GM19455 (cell line): ENCODE results near the gene TXNRD3.
"Not testable (repeated sequence)": the region's sequence is repeated elsewhere in the genome, so short reads cannot be mapped to it uniquely, and the experiment has no call there.

ENCODE experiments used
- ATAC-seq: cut with Tn5 transposase; IDR thresholded peaks from one replicate; pipeline ENCODE4 v1.9.1; 2021; ENCODE audit not compliant: unreplicated experiment

Gene TXNRD3

GRCh38 chr3:126604691-126605090 lies 50.2 kb downstream of the TXNRD3 start:
- no peak for ATAC-seq

- ATAC-seq: no peak
Observed at GRCh38 chr3:126599101-126599500, 55.8 kb downstream of the TXNRD3 start.

GRCh38 chr3:126595479-126595878 lies 59.4 kb downstream of the TXNRD3 start:
- not testable (repeated sequence) for ATAC-seq

GRCh38 chr3:126591515-126591914 lies 63.4 kb downstream of the TXNRD3 start:
- ATAC-seq: not testable (repeated sequence)

- no peak for ATAC-seq
Observed at GRCh38 chr3:126582311-126582710, 72.6 kb downstream of the TXNRD3 start.

GRCh38 chr3:126581569-126581968 lies 73.4 kb downstream of the TXNRD3 start:
- no peak for ATAC-seq

GRCh38 chr3:126580746-126581145 lies 74.2 kb downstream of the TXNRD3 start:
- no peak for ATAC-seq

- ATAC-seq: no peak
Observed at GRCh38 chr3:126578702-126579101, 76.2 kb downstream of the TXNRD3 start.

GRCh38 chr3:126577261-126577660 lies 77.7 kb downstream of the TXNRD3 start:
- ATAC-seq: no peak

- no peak for ATAC-seq
Observed at GRCh38 chr3:126573492-126574117, 81.3 kb downstream of the TXNRD3 start.

GRCh38 chr3:126571078-126571477 lies 83.8 kb downstream of the TXNRD3 start:
- ATAC-seq: no peak

GRCh38 chr3:126570103-126570541 lies 84.8 kb downstream of the TXNRD3 start:
- ATAC-seq: no peak

GRCh38 chr3:126569390-126569975 lies 85.4 kb downstream of the TXNRD3 start:
- no peak for ATAC-seq

GRCh38 chr3:126568776-126569342 lies 86.1 kb downstream of the TXNRD3 start:
- no peak for ATAC-seq

GRCh38 chr3:126567696-126568438 lies 87.1 kb downstream of the TXNRD3 start:
- ATAC-seq: no peak

- no peak for ATAC-seq
Observed at GRCh38 chr3:126562737-126563276, 92.1 kb downstream of the TXNRD3 start.

GRCh38 chr3:126558336-126559071 lies 96.4 kb downstream of the TXNRD3 start, which contains the start of gene C3orf22:
Gene C3orf22 (minus strand): TSS chr3:126558932. CDS start chr3:126553390, 5,542 bp downstream.
- no peak for ATAC-seq

GRCh38 chr3:126557761-126558160 lies 97.2 kb downstream of the TXNRD3 start:
- no peak for ATAC-seq

GRCh38 chr3:126557415-126557745 lies 97.5 kb downstream of the TXNRD3 start:
- no peak for ATAC-seq
